Left lung (tissue), 10 donors: ENCODE measurements around the gene ABCF1. TPM values are rescaled to one million over a fixed set of nuclear protein-coding genes. Genes with fewer than 3 reads are reported as not detected.
A peak's percentile ranks its signal among the peaks of the same experiment; 100 is the strongest.

ENCODE experiments used
- ATAC-seq: fragments of 200-7000 bp; cut with Tn5 transposase; one replicate; pipeline ENCODE4 v1.9.1; 2020; ENCODE audit warnings: moderate library complexity
- DNase-seq, 4 donors: peaks; one replicate each; pipeline ENCODE4 v3.0.0-alpha.2; 2013 to 2020
- H3K27ac ChIP-seq, 2 donors: fragments of 200-600 bp; sonication (generic) in 1 of 2; one replicate each; pipeline versions ENCODE4 v1.5.0 to v1.8.0; 2020 to 2021
- H3K27me3 ChIP-seq, 2 donors: fragments of 200-600 bp; sonication (generic) in 1 of 2; one replicate each; pipeline versions ENCODE4 v1.5.0 to v1.8.0; 2020 to 2021
- H3K36me3 ChIP-seq, 2 donors: fragments of 200-600 bp; sonication (generic) in 1 of 2; one replicate each; pipeline versions ENCODE4 v1.5.0 to v1.8.0; 2020 to 2021
- H3K4me1 ChIP-seq, 2 donors: fragments of 200-600 bp; one replicate each; pipeline ENCODE4 v1.8.0; 2021
- H3K4me3 ChIP-seq, 2 donors: fragments of 200-600 bp; sonication (generic) in 1 of 2; one replicate each; pipeline versions ENCODE4 v1.5.0 to v1.8.0; 2020 to 2021; ENCODE audit warnings: mild to moderate bottlenecking in 1 of 2
- H3K9me3 ChIP-seq, 2 donors: fragments of 200-600 bp; sonication (generic) in 1 of 2; one replicate each; pipeline versions ENCODE4 v1.5.0 to v1.8.0; 2020 to 2021
- intact Hi-C, 2 donors: fragments of 100-400 bp; cut with DNase I; formaldehyde crosslinking; loops; one replicate each; pipeline versions ENCODE4 v1.11.2 to v1.14.2; 2022
- polyA plus RNA-seq, 6 donors: library from polyadenylated mRNA; unstranded; fragments of 120-200 nt; gene quantifications; one replicate each; pipeline ENCODE4 v1.2.1, GENCODE V29; 2013; ENCODE audit not compliant: insufficient read length in 6 of 6
- total RNA-seq, 2 donors: library from RNA; stranded (reverse); fragmentation: NEBNext Ultra II Directional; extraction: Animal tissue kit (Norgen Biotek cat#: 25700); gene quantifications; one replicate each; pipeline ENCODE4 v1.2.1, GENCODE V29; 2021
- TF ChIP-seq, protein P1 (sequence below), 2 donors: fragments of 200-600 bp; sonication (generic) in 1 of 2; IDR thresholded peaks; one replicate each; pipeline versions ENCODE4 v1.5.0 to v1.8.0; 2021; ENCODE audit warnings: antibody characterized with exemption in 2 of 2
- donor health status: DM: no; HTN: yes; CAD: no.
- donor health status: DM: no; HTN: no; CAD: no.

Gene ABCF1
- total and polyA plus RNA-seq, 8 donors = 37.9 to 75.1 (median 60.6) TPM

DNA sequence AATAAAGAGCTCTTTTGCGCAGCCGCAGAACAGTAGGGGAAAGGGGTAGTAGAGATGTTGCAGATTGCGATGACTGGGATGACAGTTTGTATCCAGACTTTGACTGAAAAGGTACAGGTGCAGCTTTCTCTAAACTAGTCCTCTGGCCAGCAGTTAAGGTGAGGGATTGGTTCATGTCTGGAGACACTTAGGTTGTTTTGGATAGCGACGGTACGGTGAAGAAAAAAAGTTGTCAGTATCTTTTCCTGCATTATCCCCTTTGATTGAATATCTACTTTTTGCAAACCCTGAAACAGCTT lies 13.6 kb upstream of the ABCF1 start:
- intact Hi-C loops = no loop called here

DNA sequence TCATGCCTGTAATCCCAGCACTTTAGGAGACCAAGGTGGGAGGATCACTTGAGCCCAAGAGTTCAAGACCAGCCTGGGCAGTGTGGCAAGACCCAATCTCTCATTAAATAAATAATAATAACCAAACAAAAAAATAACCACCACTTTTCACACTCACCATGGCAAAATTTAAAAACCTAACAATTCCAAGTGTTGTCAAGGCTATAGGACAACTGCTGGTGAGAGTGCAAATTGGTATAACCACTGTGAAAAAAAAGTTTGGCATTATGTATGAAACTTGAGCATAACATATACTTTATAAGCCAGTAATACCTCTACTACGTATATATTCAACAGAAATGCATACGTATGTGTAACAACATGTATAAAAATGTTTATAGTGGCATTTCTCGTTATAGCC lies 10.3 kb upstream of the ABCF1 start:
- DNase-seq (no peak), ATAC-seq (no peak)
- Histone ChIP-seq H3K4me3 (no peak overlapping the region), H3K4me1 (peaks cover 11 to 19% of the 10 kb centered on the region in 2 donors), H3K27me3 (no peaks in the 10 kb centered on the region), H3K27ac (no peak overlapping the region), H3K9me3 (no peaks in the 10 kb centered on the region), H3K36me3 (peaks cover 0 to 20% of the 10 kb centered on the region in 2 donors)
- intact Hi-C loops = no loop called here
- TF ChIP-seq, protein P1, sequence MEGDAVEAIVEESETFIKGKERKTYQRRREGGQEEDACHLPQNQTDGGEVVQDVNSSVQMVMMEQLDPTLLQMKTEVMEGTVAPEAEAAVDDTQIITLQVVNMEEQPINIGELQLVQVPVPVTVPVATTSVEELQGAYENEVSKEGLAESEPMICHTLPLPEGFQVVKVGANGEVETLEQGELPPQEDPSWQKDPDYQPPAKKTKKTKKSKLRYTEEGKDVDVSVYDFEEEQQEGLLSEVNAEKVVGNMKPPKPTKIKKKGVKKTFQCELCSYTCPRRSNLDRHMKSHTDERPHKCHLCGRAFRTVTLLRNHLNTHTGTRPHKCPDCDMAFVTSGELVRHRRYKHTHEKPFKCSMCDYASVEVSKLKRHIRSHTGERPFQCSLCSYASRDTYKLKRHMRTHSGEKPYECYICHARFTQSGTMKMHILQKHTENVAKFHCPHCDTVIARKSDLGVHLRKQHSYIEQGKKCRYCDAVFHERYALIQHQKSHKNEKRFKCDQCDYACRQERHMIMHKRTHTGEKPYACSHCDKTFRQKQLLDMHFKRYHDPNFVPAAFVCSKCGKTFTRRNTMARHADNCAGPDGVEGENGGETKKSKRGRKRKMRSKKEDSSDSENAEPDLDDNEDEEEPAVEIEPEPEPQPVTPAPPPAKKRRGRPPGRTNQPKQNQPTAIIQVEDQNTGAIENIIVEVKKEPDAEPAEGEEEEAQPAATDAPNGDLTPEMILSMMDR (IDR thresholded peaks at IDR 0.05) = no peak

More for the DNA sequence above, 13.6 kb upstream of the ABCF1 start:
- DNase-seq (no peak), ATAC-seq (no peak)
- Histone ChIP-seq H3K4me3 (peak overlapping the region; percentile 84 to 100), H3K4me1 (peaks cover 16 to 30% of the 10 kb centered on the region in 2 donors), H3K27me3 (no peaks in the 10 kb centered on the region), H3K36me3 (peaks cover 0 to 27% of the 10 kb centered on the region in 2 donors), H3K27ac (peak overlapping the region; percentile 98 to 100), H3K9me3 (no peaks in the 10 kb centered on the region)
- TF ChIP-seq, protein P1 (IDR thresholded peaks at IDR 0.05) = no peak

DNA sequence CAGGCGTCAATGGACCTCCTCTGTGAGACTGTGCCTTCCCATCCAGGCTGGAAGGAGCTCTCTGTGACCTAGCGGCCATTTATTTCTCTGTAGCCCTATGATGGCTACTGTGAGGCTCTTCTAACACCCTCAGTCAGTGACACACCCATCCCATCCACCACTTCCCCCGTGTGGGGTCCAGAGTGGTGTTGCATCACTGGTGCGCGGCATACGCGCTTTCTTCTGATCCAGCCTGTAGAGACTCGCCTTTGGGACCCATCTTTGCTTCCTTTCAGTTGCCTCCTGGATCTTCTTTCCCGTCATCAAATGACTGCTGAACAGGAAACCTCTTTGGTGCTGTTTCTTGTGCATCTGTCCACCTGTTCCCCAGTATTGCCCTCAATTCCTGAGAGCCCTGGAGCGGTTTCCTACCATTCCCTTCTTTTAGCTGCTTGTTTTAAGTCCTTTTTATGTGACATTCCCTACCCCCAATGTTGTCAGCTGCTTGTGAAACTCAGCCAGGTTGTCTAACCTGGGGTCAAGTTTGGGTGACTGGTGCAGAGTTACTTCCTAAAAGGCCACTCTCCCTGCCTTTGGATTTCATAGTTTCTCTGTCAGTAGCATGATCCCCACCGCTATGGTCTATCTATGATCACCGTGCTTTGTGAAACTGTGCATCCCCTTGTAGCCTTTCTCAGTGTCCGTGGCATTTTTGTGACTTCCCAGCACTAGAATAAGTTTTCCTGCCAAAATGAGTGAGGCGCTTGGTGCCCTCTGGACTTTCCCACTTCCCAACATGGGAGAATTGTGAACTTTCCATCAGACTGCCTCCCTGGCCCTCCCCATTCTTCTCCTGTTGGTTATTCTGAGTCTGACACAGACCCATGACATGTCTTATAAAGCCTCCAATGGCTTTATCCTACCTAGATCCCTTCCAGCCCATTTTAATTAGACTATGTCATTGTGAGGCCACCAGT lies 8.5 kb upstream of the ABCF1 start:
- H3K36me3 ChIP-seq = peaks cover 0 to 20% of the 10 kb centered on the region in 2 donors
- intact Hi-C loops = no loop called here
- H3K27me3 ChIP-seq = no peaks in the 10 kb centered on the region
- H3K27ac ChIP-seq = no peak overlapping the region
- no peak for ATAC-seq
- DNase-seq = no peak
- no peaks in the 10 kb centered on the region for H3K9me3 ChIP-seq
- no peak overlapping the region for H3K4me3 ChIP-seq
- H3K4me1 ChIP-seq = peaks cover 8 to 14% of the 10 kb centered on the region in 2 donors
- TF ChIP-seq, protein P1 (IDR thresholded peaks at IDR 0.05) = no peak

DNA sequence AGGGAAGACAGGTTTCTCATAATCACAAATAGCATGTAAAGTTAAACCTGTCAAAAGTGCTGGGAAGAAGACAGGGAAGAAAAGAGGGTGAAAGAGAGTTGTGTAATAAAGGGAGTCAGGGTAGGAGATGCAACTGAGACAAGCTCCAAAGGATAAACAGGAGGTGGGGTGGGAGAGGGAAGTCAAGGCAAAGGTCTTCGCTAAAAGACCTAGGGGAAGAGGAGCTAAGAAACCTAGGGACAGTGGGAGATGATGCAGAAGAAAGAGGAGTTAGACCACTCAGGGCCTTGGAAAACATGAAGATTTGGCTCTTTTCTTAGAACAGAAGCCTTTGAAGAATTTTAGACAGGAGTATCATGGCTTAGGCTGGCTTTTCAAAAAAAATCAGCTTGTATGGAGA lies 7.1 kb upstream of the ABCF1 start:
- ATAC-seq = no peak
- Histone ChIP-seq H3K27me3 (no peaks in the 10 kb centered on the region), H3K36me3 (peaks cover 0 to 20% of the 10 kb centered on the region in 2 donors), H3K4me1 (peaks cover 0 to 1% of the 10 kb centered on the region in 2 donors), H3K9me3 (no peaks in the 10 kb centered on the region), H3K4me3 (no peak overlapping the region), H3K27ac (no peak overlapping the region)
- TF ChIP-seq, protein P1 (IDR thresholded peaks at IDR 0.05) = no peak
- DNase-seq = no peak
- intact Hi-C loops = no loop called here

DNA sequence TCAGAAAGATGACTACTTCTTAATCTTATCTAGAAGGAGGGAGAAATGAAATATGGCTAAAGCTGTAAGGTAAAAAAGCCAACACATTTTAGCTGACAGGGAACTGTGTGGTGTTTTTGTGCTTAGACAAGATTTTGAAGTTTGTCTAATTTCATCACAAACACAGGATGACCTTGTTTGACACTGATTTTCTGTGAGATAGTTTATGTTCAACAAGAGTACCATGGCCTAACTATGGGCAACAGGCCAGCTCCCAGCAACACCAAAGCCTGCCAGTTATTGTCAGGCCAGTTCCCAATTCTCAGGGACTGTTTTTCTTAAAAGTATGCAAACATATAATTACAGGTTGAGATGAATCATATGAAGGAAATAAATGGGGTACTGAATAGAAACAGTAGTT lies 5.5 kb upstream of the ABCF1 start:
- intact Hi-C loops = no loop called here
- Histone ChIP-seq H3K27ac (no peak overlapping the region), H3K9me3 (no peaks in the 10 kb centered on the region), H3K36me3 (peaks cover 0 to 20% of the 10 kb centered on the region in 2 donors), H3K27me3 (no peaks in the 10 kb centered on the region), H3K4me3 (no peak overlapping the region), H3K4me1 (peaks cover 3 to 14% of the 10 kb centered on the region in 2 donors)
- DNase-seq = no peak
- TF ChIP-seq, protein P1 (IDR thresholded peaks at IDR 0.05) = no peak
- no peak for ATAC-seq
